LNCAP (cell line): ENCODE measurements around the gene METTL21C.

Source experiments
- CTCF ChIP-seq: fragments of 450-650 bp; IDR thresholded peaks from 2 replicates; pipeline ENCODE4 v1.5.1; 2017; ENCODE audit warnings: mild to moderate bottlenecking

Gene METTL21C

DNA sequence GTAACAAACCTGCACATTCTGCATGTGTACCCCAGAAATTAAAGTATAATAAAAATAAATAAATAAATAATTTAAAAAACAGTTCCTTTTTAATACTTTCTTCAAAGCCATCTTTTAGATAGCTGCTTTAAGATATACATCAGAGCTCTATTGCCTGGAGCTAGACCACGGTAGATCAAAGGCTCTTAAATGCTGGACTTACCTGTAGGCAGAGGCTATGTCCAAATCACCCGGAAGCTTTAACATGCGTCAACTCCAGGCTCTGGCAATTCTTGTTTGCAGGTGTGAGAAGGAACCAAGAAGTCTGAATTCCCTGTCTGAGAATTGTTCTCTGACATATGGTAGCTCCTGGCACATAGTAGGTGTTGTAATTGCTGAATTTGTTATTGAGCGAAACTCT is 1.6 kb upstream of the METTL21C start:
- no peak for TF ChIP-seq CTCF

DNA sequence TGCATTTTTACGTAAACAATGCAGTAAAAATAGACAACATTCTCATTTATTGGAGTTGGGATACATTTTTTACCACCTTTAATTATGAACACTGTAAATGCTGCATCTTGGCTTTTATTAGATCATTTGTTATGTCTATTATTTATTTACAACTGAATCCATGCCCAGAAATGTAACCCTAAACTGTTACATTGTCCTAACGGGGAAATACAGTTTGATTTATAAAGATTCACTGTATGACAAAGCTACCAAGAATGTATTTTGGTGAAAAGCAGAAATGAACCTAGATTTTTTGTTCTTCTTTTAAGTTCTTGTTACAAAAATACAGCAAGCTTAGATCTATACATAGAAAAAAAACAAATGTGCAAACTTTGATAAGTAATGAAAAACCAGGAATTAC is 1.1 kb downstream of the METTL21C start:
- no peak for TF ChIP-seq CTCF

GRCh38 chr13:102693250-102693649 is 1.6 kb downstream of the METTL21C start:
- TF ChIP-seq CTCF = no peak

GRCh38 chr13:102692491-102692826 is 2.4 kb downstream of the METTL21C start:
- TF ChIP-seq CTCF = no peak

DNA sequence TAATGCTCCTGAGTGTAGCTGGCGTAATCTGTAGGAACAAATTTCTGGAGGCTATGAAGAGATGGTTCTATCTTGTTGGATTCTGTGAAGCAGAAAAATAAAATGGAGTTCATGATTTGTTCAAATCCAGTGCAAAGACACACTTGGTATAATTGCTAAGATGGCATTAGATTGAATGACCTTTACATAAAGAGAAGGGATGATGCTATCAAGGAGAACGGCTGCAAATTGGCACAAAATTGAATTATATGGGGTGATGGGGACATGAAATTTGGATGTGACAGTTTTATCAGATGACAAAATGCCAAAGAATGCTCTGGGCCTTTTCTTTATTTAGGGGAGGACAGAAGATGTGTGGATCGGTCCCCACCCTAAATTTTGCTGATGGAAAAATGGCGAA is 4.0 kb downstream of the METTL21C start:
- no peak for TF ChIP-seq CTCF

DNA sequence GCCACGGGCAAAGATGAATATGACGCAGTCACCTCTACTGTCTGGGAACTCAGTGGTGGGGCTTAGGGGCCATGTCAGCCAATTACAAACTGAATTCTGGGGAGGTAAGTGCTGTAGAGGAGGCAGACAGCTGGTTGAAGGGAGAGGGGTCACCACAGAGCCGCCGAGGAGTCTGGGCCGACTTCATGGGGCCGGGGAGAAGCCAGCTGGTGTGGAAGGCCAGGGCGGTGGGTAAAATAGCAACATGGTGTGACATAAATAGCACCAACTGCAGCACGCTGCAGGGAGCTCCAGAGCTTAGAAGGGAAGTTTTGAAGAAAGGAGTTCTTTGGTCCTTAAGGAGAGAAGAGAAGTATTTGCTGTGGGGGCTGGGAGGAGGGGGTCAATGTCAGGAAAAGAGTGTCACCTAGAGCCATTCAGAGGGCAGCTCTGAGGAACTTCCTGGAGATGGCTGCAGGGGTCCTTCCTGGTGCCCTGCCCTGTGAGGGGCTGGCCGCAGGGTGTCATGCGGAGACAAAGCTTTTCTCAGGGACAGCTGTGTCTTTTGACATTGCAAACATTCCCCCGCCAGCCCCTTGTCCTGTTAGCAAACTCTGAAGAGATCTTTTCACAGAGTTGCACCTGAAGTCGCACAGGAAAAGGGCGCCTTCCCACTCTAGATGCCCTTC is 6.4 kb downstream of the METTL21C start:
- TF ChIP-seq CTCF = no peak

DNA sequence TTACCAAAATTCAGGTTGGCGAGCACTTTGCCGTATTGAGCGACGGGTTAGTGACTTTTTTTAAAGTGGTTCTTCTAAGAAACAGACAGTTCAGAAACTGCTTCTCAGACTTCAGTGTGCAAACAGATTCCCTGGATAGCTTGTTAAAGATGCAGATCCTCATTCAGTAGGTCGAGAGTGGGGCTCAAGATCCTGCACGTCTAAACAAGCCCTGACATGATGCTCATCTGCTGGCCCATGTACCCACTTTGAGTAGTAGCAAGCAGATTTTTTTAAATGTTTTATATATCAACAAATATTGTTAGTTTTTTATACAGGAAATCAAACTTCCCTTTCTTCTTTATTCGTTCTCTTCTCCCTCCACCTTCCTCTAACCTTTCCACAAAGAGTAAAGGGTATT is 7.3 kb downstream of the METTL21C start:
- TF ChIP-seq CTCF = no peak

- TF ChIP-seq CTCF = no peak
Observed at GRCh38 chr13:102686024-102686423, 8.8 kb downstream of the METTL21C start.
